Panc1 (cell line): Measurements from ENCODE around the gene IQCC. TPM values are rescaled to one million over a fixed set of nuclear protein-coding genes. Genes with fewer than 3 reads are reported as not detected.
A peak's percentile ranks its signal among the peaks of the same experiment; 100 is the strongest.

ENCODE experiments used
- ATAC-seq: fragments of 200-7000 bp; cut with Tn5 transposase; 2 replicates; pipeline ENCODE4 v1.9.1; 2020; ENCODE audit warnings: mild to moderate bottlenecking, moderate library complexity
- BruUV-seq: library from RNA; stranded (reverse); fragments of 400-500 nt; replicated peaks from 2 replicates; lab custom pipeline; 2021; lab: Mats Ljungman, UMichigan
- CTCF ChIA-PET: fragments of 300-600 bp; sonication (Branson Sonifier 250); formaldehyde crosslinking; loops from one replicate; lab custom pipeline; 2022; ENCODE audit warnings: antibody characterized with exemption; lab: Charles Lee
- POLR2A ChIA-PET: fragments of 300-600 bp; sonication (Branson Sonifier 250); formaldehyde crosslinking; loops from one replicate; lab custom pipeline; 2022; ENCODE audit warnings: antibody characterized with exemption; lab: Charles Lee
- DNase-seq: peaks from one replicate; pipeline ENCODE4 v3.0.0-alpha.2; 2010; ENCODE audit warnings: low read depth, low spot score
- H3K27ac ChIP-seq: 2 replicates; pipeline ENCODE4 v1.5.1; 2011; ENCODE audit warnings: mild to moderate bottlenecking, low read length, inconsistent platforms
- H3K27me3 ChIP-seq: fragments of 200-500 bp; sonication (Bioruptor generic); 2 replicates; pipeline ENCODE4 v1.6.0; 2014; ENCODE audit warnings: low read length, inconsistent platforms; ENCODE audit not compliant: control insufficient read depth, insufficient read depth
- H3K36me3 ChIP-seq: fragments of 200-500 bp; sonication (Bioruptor generic); 2 replicates; pipeline ENCODE4 v1.5.1; 2014; ENCODE audit warnings: inconsistent platforms, mild to moderate bottlenecking, low read length, moderate library complexity; ENCODE audit not compliant: control insufficient read depth, insufficient read depth
- H3K4me1 ChIP-seq: 2 replicates; pipeline ENCODE4 v1.5.1; 2011; ENCODE audit warnings: inconsistent platforms, mild to moderate bottlenecking, low read length, moderate library complexity; ENCODE audit not compliant: control insufficient read depth, insufficient read depth
- H3K4me3 ChIP-seq, 2 experiments: 2 replicates each; pipeline ENCODE4 v1.5.1; 2011 to 2012; ENCODE audit warnings: low read depth in 2 of 2, low read length in 2 of 2, mild to moderate bottlenecking in 2 of 2, inconsistent platforms in 1 of 2, moderate library complexity in 1 of 2
- H3K9me3 ChIP-seq: fragments of 200-500 bp; sonication (Bioruptor generic); 2 replicates; pipeline ENCODE4 v1.5.1; 2014; ENCODE audit warnings: low read depth, mild to moderate bottlenecking, inconsistent platforms, low read length, moderate library complexity; ENCODE audit not compliant: control insufficient read depth, insufficient read depth
- POLR2AphosphoS5 ChIP-seq: IDR thresholded peaks from 2 replicates; pipeline ENCODE4 v1.6.1; 2012; ENCODE audit warnings: mild to moderate bottlenecking, low read depth, low read length, moderate library complexity
- SIN3A ChIP-seq: IDR thresholded peaks from 2 replicates; pipeline ENCODE4 v1.6.1; 2012; ENCODE audit warnings: low read depth, mild to moderate bottlenecking, low read length, moderate library complexity, borderline replicate concordance; ENCODE audit not compliant: insufficient read depth
- TCF7L2 ChIP-seq: IDR thresholded peaks from 2 replicates; pipeline ENCODE4 v1.6.1; 2011; ENCODE audit warnings: mild to moderate bottlenecking, low read depth, low read length, inconsistent platforms
- in situ Hi-C: cut with HindIII; loops from 2 replicates; pipeline ENCODE4 v1.10.0; 2016; ENCODE audit warnings: low sequenced_read_pairs, low pct_unique_long_range_greater_than_20kb
- intact Hi-C: fragments of 100-400 bp; cut with micrococcal nuclease; formaldehyde crosslinking; loops from one replicate; pipeline ENCODE4 v1.10.0; 2022; ENCODE audit not compliant: unreplicated experiment
- total RNA-seq: library from RNA; stranded (reverse); gene quantifications from one replicate; pipeline ENCODE4 v1.2.1, GENCODE V29; 2021; ENCODE audit not compliant: unreplicated experiment
- TF ChIP-seq, protein P1 (sequence below), 2 experiments: IDR thresholded peaks; 2 replicates each; pipeline ENCODE4 v1.6.1; 2011 to 2012; ENCODE audit warnings: low read depth in 2 of 2, control low read depth in 1 of 2, low read length in 1 of 2, mild to moderate bottlenecking in 1 of 2, moderate library complexity in 1 of 2; ENCODE audit not compliant: insufficient read depth in 1 of 2
- TF ChIP-seq, protein P2 (sequence below): fragments of 450-650 bp; IDR thresholded peaks from 2 replicates; pipeline ENCODE4 v1.5.1; 2017; ENCODE audit warnings: mild to moderate bottlenecking

The IQCC gene
- total RNA-seq, 1 experiment from 2014 or later, result 4.4 TPM

DNA sequence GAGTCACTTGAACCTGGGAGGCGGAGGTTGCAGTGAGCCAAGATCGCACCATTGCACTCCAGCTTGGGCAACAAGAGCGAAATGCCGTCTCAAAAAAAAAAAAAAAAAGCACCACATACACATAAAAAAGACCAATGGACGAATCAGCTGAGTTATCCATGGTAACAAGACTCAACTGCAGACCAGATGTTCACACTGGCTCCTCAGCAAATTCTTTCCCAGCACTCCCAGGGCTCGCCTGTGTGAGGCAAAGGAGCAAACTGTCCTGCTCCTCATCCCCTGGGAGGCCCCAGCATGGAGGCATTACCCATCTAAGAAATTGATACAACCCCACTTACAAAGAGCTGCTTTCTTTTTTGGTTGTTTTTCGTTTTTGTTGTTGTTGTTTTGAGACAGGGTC lies 13.6 kb downstream of the IQCC start:
- H3K36me3 ChIP-seq, result peaks cover 3% of the 10 kb centered on the region; the same call in 1 of the 2 replicates
- H3K9me3 ChIP-seq, result no peaks in the 10 kb centered on the region
- H3K27me3 ChIP-seq, result no peaks in the 10 kb centered on the region
- in situ Hi-C loops (no loop called here), intact Hi-C loops (no loop called here)
- ChIA-PET CTCF (interaction anchor here (0.6 to 0.7 kb wide), 2 partner anchors 13 to 112 kb away, joined by 5 to 7 read pairs; no protein-coding TSS in a partner anchor), POLR2A (no interaction called here)
- no peak overlapping the region for H3K27ac ChIP-seq
- TF ChIP-seq POLR2AphosphoS5 (no peak), TCF7L2 (no peak)
- H3K4me1 ChIP-seq, result peaks cover 18% of the 10 kb centered on the region
- H3K4me3 ChIP-seq, result no peak overlapping the region
- no peak for ATAC-seq
- no TSS peak for BruUV-seq
- DNase-seq, result no peak

- peak overlapping the region; percentile 98 for H3K27ac ChIP-seq
- ChIA-PET CTCF (interaction anchor here (0.5 kb wide), 1 partner anchor 17 kb away, joined by 3 read pairs; no protein-coding TSS in a partner anchor), POLR2A (no interaction called here)
- in situ Hi-C loops (no loop called here), intact Hi-C loops (loop anchor here (1.0 kb wide), 1 partner anchor 95 kb away; no protein-coding TSS in a partner anchor)
- H3K4me1 ChIP-seq, result peaks cover 19% of the 10 kb centered on the region
- H3K9me3 ChIP-seq, result no peaks in the 10 kb centered on the region
- no peaks in the 10 kb centered on the region for H3K27me3 ChIP-seq
- H3K4me3 ChIP-seq, result peak overlapping the region; percentile 95 to 99
- DNase-seq (no peak), ATAC-seq (no peak)
- no TSS peak for BruUV-seq
- no peak for TF ChIP-seq SIN3A
- TF ChIP-seq, protein P1, sequence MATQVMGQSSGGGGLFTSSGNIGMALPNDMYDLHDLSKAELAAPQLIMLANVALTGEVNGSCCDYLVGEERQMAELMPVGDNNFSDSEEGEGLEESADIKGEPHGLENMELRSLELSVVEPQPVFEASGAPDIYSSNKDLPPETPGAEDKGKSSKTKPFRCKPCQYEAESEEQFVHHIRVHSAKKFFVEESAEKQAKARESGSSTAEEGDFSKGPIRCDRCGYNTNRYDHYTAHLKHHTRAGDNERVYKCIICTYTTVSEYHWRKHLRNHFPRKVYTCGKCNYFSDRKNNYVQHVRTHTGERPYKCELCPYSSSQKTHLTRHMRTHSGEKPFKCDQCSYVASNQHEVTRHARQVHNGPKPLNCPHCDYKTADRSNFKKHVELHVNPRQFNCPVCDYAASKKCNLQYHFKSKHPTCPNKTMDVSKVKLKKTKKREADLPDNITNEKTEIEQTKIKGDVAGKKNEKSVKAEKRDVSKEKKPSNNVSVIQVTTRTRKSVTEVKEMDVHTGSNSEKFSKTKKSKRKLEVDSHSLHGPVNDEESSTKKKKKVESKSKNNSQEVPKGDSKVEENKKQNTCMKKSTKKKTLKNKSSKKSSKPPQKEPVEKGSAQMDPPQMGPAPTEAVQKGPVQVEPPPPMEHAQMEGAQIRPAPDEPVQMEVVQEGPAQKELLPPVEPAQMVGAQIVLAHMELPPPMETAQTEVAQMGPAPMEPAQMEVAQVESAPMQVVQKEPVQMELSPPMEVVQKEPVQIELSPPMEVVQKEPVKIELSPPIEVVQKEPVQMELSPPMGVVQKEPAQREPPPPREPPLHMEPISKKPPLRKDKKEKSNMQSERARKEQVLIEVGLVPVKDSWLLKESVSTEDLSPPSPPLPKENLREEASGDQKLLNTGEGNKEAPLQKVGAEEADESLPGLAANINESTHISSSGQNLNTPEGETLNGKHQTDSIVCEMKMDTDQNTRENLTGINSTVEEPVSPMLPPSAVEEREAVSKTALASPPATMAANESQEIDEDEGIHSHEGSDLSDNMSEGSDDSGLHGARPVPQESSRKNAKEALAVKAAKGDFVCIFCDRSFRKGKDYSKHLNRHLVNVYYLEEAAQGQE (IDR thresholded peaks at IDR 0.05; ENCODE audit: insufficient read depth in 1 of 2, low read depth in 2 of 2, low read length in 1 of 2), result no peak
- TF ChIP-seq, protein P2, sequence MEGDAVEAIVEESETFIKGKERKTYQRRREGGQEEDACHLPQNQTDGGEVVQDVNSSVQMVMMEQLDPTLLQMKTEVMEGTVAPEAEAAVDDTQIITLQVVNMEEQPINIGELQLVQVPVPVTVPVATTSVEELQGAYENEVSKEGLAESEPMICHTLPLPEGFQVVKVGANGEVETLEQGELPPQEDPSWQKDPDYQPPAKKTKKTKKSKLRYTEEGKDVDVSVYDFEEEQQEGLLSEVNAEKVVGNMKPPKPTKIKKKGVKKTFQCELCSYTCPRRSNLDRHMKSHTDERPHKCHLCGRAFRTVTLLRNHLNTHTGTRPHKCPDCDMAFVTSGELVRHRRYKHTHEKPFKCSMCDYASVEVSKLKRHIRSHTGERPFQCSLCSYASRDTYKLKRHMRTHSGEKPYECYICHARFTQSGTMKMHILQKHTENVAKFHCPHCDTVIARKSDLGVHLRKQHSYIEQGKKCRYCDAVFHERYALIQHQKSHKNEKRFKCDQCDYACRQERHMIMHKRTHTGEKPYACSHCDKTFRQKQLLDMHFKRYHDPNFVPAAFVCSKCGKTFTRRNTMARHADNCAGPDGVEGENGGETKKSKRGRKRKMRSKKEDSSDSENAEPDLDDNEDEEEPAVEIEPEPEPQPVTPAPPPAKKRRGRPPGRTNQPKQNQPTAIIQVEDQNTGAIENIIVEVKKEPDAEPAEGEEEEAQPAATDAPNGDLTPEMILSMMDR, result no peak
- no peak for TF ChIP-seq POLR2AphosphoS5
- TF ChIP-seq TCF7L2, result no peak
- H3K36me3 ChIP-seq, result peaks cover 11% of the 10 kb centered on the region
These were observed 15.5 kb downstream of the IQCC start for GRCh38 chr1:32220746-32221580.
